ENCODE data around the gene ANKS1B.

ANKS1B gene

DNA sequence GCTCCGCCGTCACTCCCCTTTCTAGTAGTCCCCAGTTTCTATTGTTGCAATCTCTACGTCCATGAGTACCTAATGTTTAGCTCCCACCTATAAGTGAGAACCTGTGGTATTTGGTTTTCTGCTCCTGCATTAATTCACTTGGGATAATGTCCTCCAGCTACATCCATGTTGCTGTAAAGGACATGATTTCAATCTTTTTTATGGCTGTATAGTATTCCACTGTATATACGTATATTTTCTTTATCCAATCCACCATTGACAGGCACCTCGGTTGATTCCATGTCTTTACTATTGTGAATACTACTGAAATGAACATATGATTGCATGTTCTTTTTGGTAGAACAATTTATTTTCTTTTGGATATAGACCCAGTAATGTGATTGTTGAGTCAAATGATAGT is 114.7 kb downstream of the ANKS1B start:
- H3K4me3 ChIP-seq (ENCODE audit: low read depth, low read length): no peak overlapping the region
- no peaks in the 10 kb centered on the region for H3K9me3 ChIP-seq
- no peak for DNase-seq
- no peaks in the 10 kb centered on the region for H3K4me1 ChIP-seq
- TF ChIP-seq, protein P1, sequence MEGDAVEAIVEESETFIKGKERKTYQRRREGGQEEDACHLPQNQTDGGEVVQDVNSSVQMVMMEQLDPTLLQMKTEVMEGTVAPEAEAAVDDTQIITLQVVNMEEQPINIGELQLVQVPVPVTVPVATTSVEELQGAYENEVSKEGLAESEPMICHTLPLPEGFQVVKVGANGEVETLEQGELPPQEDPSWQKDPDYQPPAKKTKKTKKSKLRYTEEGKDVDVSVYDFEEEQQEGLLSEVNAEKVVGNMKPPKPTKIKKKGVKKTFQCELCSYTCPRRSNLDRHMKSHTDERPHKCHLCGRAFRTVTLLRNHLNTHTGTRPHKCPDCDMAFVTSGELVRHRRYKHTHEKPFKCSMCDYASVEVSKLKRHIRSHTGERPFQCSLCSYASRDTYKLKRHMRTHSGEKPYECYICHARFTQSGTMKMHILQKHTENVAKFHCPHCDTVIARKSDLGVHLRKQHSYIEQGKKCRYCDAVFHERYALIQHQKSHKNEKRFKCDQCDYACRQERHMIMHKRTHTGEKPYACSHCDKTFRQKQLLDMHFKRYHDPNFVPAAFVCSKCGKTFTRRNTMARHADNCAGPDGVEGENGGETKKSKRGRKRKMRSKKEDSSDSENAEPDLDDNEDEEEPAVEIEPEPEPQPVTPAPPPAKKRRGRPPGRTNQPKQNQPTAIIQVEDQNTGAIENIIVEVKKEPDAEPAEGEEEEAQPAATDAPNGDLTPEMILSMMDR (IDR thresholded peaks at IDR 0.05; ENCODE audit: low read depth, low read length): no peak
- H3K27me3 ChIP-seq: no peaks in the 10 kb centered on the region
- no peaks in the 10 kb centered on the region for H3K36me3 ChIP-seq

DNA sequence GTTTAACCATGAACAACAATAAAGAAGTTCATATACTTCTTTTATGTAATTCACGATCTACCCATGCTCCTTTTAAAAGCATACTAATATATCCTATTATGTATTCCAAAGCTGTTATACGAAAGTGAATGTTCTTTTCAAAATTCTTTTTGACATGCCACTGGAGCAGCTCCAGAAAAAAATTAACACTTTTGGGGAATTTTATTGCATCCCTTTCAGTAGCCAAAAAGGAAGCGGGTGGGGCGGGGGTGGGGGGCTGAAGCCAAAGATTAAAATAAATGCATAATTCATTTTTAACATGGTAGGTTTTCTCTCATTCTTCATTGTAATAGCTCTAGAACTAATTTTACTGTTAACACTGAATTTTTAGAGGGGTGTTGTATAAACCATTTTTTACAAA is 123.0 kb downstream of the ANKS1B start:
- H3K36me3 ChIP-seq: no peaks in the 10 kb centered on the region
- H3K9me3 ChIP-seq: no peaks in the 10 kb centered on the region
- H3K27me3 ChIP-seq: no peaks in the 10 kb centered on the region
- no peak for DNase-seq
- H3K4me1 ChIP-seq: no peaks in the 10 kb centered on the region
- TF ChIP-seq, protein P1 (IDR thresholded peaks at IDR 0.05; ENCODE audit: low read depth, low read length): no peak
- no peak overlapping the region for H3K4me3 ChIP-seq (ENCODE audit: low read depth, low read length)

DNA sequence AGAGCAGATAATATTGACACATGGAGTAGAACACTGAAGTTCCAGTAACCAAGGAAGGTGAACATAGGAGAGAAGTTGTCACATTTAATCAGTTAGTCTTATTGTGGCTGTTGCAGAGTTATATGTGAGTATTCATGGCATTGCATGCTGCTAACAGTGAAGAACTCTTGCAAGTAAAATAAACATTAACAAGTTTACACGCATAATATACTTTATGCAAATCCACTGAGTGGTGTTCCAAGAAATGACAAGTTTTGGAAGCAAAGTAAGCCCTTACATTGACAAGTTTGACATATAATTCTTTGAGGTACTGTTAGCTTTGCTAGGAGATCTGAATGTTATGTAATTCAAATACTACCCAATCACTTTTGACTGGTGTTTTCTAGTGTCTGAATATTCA is 125.6 kb downstream of the ANKS1B start:
- no peaks in the 10 kb centered on the region for H3K9me3 ChIP-seq
- no peak overlapping the region for H3K4me3 ChIP-seq (ENCODE audit: low read depth, low read length)
- TF ChIP-seq, protein P1 (IDR thresholded peaks at IDR 0.05; ENCODE audit: low read depth, low read length): no peak
- H3K27me3 ChIP-seq: no peaks in the 10 kb centered on the region
- no peak for DNase-seq
- H3K4me1 ChIP-seq: no peaks in the 10 kb centered on the region
- H3K36me3 ChIP-seq: no peaks in the 10 kb centered on the region

DNA sequence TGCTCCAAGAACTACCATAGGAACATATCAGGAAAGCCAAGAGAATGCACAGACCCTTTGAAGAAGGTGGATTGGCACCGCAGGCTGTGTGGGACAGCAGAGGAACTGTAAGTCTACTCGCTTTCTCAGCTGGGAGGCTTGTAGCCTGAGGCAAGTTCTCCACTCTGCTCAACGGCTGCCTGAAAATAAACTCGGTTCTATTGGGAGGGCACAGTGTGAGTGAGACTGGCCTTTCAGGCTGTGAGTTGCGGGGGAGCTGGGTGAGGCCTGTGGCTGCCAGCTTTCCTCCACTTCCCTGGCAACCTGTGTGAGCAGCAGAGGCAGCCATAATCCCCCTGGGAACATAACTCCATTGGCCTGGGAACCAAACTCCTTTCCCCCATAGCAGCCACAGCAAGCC is 132.1 kb downstream of the ANKS1B start:
- Histone ChIP-seq H3K27me3 (no peaks in the 10 kb centered on the region), H3K4me1 (no peaks in the 10 kb centered on the region), H3K36me3 (no peaks in the 10 kb centered on the region), H3K9me3 (no peaks in the 10 kb centered on the region), H3K4me3 (ENCODE audit: low read depth, low read length) (no peak overlapping the region)
- TF ChIP-seq, protein P1 (IDR thresholded peaks at IDR 0.05; ENCODE audit: low read depth, low read length): no peak
- no peak for DNase-seq

DNA sequence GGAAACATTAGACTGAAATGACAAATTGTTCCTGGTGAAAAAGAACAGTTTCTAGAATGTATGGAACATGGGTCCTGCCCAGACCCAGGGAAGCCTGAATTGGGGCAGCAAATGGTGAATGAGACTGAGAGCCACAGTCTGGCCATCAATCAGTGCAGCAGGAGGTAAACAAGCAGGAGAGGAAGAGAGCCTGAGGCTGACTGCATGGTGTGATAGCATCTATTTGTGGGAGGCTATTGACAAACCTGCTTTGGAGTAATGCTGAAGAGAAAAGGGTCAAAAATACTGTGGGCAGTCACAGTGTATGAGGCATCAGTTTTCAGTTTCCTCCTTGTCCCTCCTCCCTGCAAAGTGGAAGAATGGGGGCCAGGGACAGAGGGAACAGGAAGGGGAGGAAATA is 136.8 kb downstream of the ANKS1B start:
- TF ChIP-seq, protein P1 (IDR thresholded peaks at IDR 0.05; ENCODE audit: low read depth, low read length): no peak

DNA sequence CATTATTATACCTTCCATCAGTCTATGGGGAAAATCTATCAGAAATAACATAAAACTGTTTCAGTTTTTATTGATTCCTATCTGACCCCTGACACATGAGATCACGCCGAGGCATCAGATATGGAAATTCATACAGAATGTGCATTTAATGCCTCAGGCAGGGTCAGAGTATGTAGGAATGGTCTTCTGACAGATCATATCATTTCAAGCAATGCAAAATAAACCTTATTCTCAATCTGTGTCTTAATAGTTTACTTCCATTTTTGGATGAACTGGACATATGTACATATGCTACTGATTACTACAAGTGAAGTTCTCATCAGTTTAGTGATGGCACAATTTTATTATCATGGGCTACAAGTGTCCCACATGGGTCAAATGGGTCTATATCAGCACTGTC is 150.0 kb downstream of the ANKS1B start:
- Histone ChIP-seq H3K27me3 (no peaks in the 10 kb centered on the region; the same call in 1 of the 2 replicates), H3K36me3 (no peaks in the 10 kb centered on the region), H3K9me3 (no peaks in the 10 kb centered on the region), H3K4me1 (no peaks in the 10 kb centered on the region), H3K4me3 (ENCODE audit: low read depth, low read length) (no peak overlapping the region)
- no peak for DNase-seq
- TF ChIP-seq, protein P1 (IDR thresholded peaks at IDR 0.05; ENCODE audit: low read depth, low read length): no peak

More for the DNA sequence above, 136.8 kb downstream of the ANKS1B start:
- Histone ChIP-seq H3K4me1 (no peaks in the 10 kb centered on the region), H3K9me3 (no peaks in the 10 kb centered on the region), H3K36me3 (no peaks in the 10 kb centered on the region), H3K4me3 (ENCODE audit: low read depth, low read length) (no peak overlapping the region), H3K27me3 (no peaks in the 10 kb centered on the region)
- DNase-seq: no peak
